Amniotic epithelial cell (primary cell): ENCODE data around the gene ESRP2.
A peak's percentile ranks its signal among the peaks of the same experiment; 100 is the strongest.

Experiments used
- DNase-seq: peaks from one replicate; pipeline ENCODE4 v3.0.0-alpha.2; 2010; ENCODE audit warnings: low read depth

Gene ESRP2

DNA sequence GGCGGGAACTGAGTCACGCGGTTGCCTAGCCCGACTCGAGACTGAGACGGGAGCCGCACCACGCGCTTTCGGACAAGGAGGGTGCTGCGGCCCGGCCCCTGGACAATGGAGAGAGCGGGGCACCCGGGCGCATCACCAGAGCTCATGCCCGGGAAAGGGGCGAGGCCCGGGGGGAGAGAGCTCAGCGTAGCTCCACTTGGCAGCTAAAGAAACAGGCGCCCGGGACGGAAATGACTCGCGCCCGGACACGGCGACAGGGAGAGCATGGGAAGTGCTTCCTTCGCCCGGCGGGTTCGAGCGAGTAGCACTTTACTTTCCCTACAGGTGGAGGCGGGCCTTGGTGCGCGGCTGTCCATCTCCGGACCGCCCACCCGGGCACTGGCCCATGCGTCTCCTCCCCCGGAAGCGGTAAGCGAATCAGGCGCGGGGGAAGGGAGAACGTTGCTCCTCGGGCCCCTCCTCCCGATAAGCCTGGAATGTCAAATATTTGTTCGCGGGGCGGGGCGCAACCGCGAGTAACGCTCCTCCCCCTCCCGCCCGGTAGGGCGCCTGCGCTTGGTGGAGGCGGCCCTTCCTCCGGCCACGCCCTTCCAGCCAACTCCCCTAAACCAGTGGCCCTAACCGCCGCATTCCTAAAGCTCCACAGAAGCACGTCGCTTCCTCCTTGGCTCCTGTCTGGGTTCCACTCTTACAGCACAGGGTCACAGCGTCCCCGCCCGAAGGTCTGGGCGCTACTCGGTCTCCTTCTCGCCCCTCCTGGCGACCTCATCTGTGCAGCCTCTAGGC lies 1.5 kb upstream of the ESRP2 start:
- peak; percentile 95 for DNase-seq

DNA sequence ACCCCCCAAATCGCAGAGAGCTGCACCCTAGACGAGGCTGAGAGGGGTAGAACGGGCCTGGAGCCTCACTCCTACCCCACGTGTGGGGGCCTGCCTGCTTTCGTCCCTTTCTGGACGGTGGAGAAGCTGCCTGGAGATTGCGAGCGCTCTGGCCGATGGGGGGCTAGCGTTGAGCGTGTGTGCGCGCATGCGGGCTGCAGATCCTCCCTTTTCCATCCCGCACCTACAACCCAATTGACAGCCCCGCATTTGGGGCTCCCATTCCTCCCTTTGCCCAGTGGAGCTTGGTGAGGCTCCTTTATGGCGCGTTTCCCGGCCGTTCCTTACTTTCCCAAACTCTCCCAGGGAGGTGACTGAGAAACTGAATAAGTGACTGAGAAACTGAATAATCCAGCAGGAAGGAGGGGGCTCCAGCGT lies 907 bp upstream of the ESRP2 start:
- no peak for DNase-seq

DNA sequence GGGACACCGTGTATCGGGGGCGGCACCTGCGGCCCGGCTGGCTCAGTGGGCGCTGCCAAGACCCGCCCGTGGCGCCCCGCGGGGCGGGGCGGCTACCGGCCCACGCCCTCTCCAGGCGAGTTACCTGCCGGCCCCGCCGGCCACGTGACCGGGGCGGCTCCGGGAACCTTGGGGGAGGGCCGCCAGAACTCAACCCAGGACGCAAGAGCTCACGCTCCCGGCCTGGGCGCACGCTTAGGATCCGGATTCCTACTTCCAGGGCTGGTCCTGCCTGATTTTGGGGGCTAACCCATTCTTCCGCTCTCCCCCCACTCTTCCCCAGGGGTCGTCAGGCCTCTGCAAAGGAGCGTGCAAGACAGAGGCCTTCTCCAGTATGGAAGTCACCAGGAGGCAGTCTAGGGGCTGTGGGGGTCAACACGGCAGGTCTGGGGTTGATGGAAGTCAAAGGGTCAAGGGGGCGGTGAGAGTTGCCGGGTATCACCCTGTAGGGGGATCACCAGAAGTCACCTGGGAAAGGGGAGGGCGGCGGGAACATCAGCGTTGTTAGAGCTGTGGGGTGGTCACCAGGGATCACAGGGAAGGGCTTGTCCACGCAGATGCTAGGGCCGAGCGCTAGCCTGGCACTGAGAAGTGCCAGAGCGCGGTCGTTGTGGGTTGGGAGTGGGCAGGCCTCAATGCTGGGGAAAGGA lies 354 bp upstream of the ESRP2 start:
- DNase-seq, result no peak

DNA sequence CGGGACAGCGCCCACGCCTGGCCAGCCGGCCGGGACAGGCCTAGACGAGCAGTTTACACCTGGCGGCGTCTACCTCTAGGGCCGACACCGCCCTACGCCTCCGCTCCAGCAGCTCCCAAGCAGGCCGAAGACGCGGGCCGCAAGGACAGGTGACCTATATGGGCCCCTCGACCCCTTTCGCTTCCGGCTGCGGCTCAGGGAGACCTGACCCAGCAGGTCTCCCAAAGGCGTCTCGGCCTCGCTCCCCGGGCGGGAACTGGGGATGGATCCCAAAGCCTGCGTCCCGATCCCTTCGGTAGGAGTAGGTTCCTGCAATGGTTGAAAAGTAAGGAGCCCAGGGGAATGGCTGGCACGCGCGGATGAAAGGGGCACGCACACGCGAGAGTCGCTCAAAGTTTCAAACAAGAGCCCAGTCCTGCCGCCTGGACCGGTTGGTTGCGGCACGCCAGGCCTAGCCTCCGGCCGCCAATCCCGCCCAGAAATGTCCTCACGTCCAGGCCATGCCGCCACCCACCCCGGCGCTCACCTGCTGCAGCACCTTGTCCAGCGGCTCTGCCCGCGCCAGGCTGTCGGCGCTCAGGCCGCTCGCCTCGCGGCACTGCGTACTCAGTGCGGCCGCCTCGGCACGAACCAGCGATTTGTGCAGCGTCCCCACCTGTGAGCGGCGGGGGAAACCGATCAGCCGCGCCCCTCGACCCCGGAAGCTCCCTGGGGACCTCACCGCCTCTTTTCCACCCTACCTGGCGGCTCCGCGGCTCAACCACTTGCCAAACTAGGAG lies 630 bp downstream of the ESRP2 start:
- no peak for DNase-seq

DNA sequence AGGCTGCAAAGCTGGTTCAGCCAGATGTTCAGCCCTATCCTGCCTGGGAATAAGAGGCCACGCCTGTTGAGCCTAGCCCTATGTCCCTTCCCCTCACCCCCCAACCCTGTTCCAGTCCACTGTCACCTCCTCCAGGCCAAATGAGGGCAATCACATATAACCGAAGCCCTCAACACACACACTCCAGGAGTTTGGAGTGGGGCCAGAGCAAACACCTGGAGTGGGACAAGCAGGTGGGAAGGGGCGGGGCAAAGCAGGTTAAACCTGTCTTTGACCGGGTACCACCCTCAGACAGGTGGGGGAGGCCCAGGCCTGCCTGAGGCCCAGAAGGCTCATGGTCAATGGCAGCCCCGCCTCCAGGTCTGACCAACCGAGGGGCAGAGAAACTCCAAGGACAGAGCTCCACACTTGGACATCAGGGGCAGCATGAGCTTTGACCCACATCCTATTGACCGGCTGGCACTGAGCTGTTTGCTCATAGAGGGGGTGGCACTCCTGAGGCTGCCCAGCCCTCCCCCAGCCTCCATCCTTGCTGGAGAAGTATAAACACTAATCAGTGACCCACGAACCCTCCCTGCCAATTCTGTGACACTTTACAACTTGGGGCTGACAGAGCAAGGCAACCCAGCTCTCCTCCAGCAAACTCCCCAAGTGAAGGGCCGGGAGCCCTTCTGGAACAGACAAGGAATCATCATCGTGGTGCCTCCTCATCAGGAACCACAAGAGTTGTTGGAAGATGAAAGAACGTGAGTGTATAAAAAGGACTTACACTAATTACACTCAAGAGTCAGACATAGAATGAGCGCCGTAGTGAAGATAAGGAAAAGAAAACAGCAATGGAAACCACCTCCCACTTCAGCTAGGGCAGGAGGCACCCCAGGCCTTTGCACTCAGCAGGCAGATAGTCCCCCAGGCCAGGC lies 1.5 kb downstream of the ESRP2 start:
- DNase-seq, result no peak

DNA sequence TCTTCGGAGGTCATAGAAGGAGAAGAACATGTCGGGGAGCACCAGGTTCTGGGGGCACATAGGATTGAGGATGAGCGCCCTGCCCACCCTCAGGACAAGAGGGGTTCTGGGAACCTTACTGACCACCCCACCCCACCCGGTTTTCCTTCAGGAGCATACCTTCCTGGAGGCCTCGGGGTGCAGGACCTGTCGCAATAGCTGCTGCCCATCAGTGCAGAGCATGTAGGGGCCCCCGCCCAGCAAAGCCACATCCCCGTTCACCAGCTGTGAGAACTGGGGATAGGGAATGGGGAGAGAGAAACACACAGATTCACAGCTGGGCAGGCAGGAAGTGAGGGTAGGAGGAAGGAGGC lies 2.1 kb downstream of the ESRP2 start:
- DNase-seq, result no peak

DNA sequence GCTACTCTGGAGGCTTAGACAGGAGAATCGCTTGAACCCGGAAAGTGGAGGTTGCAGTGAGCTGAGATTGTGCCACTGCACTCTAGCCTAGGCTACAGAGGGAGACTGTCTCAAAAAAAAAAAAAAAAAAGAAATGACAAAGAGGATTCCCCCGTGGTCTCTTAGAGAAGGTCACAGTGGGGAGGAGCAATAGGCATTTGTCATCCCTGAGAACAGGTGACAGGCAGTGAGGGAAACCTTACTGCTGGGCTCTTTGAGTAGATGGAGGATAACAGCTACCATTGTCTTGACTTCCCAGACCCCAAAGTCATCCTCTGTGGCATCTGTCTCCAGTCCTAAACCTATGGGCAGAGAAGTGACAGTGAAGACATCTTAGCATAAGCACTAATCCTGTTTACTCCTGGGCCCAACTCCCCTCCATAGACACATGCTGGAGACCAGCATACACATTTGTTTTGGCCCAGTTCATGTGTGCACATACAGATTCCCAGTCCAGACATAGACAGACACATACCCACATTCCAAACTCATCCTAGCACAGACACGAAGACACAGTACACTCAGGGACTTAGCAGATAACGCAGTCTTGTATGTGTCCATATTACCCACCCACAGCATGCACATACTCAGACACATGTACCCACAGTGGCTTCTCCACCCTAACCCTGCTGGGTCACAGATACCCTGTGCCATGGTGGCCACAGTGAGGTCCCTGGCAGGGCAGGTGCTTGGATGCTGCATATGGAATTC lies 2.7 kb downstream of the ESRP2 start:
- no peak for DNase-seq

DNA sequence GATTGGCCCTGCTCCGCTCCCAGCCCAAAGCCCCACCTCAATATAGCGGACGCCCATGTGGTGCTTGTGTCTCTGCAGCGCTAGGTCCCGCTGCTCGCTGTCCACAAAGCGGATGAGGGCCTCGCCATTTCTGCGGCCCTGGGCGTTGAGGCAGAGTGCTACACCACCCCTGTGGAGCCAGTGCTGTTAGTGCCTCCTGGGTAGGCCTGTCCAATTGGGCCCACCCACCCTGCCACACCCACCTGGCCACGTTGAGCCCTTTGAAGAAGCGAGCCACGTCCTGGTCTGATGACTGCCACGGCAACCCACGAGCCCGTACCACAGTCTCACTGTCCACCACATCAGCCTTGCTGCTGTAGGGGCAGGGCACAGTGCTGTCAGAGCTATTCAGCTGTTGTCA lies 3.6 kb downstream of the ESRP2 start:
- no peak for DNase-seq

DNA sequence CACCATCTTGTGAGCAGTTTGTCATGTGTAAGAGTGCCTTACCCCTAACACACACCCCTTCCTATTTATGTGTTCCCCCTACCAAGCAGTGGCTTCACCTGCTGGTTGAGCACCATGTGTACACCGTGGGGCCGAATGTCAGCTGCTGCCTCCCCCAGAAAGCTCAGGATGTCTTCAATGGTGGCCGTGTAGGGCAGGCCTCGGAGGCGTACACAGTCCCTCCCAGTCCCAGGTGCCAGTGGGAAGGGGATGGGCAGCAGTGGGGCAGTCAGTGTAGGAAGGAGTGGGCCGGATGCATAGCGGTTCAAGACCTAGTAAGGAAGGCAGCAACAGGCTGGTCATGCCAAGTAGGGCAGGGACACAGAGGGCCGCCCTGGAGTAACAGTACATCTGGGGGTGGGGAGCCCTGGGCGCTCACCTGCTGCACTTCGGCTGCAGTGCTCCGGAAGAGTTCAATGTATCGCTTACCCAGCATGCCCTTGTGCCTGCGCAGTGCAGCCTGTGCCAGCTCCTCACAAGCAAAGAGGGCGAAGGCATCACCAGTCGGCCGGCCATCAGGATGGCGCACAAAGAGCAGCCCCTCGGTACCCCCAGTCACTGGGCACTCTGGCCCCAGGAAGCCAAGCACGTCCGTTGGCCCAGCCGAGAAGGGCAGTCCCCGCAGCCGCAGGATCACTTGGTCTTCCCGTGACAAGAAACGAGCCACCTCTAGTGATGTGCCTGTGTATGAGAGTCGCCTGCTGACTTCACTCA lies 4.4 kb downstream of the ESRP2 start:
- no peak for DNase-seq

DNA sequence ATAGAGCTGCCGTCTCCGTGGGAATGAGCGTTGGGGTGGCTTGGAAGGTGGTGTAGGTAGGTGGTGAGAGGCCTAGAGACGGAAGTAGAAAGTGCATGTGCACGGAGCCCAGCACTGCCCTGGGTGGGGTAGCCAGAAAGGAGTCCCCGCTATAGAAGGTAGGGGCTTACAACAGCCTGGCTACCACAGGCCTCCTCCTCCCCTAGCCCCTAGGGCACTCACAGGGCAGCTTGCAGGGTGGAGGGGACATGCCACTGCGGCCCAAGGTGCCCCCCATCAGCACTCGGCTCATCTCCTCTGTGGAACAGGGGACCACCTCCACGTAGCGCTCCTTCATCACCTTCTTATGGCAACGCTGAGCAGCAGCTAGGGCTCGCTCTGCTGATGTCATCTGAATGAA lies 5.0 kb downstream of the ESRP2 start:
- no peak for DNase-seq

DNA sequence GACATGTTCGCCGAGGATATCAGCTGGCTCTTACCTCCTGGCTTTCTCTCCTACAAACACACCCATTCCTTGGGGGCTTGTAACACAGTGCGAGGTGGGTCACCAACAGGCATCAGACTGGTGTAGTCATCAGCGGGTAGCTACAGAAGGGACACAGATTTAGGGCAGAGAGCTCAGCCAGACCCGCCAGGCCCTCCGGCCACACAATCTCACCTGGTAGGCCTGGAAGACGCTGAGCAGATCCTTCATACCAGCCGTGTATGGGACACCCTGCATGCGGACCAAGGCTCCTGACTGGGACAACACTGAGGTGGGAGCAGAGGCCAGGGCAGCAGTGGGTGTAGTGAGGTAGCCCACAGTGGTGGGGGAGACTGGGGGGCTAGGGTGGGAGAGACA lies 5.8 kb downstream of the ESRP2 start:
- no peak for DNase-seq

DNA sequence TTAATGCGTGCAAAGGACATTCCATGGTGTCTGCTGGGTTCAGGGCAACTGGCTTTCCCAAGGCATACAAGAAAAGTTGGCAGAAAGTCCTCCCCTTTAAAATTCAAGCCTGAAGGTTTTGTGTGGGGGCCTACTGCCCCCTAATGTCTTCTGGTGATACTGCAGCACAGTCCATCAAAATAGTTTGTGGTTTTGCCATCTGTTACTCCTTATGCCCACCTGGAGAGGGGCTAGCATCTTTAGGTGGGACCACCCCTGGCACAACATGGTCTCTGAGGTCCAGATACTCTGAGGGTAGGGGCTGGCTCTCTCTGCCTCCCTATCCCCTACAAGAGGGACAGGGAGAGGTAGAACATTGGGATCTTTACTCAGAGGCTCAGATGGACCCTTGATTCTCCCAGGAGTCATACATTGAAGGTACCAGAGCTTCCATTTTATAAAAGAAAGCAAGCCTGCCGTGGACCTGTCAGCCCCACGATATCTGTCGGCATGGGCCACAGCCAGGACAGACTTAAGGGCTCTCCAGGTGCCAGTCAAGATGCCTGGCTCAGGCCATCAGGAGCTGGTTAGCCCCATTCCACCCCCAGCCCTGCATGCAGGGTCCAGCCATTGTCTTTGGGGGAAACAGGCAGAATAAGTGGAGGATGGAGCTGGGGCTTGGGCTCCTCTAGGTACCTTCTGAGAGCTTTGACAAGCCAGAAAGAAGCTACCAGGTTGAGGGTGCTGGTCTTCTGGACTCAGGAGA lies 6.3 kb downstream of the ESRP2 start:
- peak; percentile 47 for DNase-seq

DNA sequence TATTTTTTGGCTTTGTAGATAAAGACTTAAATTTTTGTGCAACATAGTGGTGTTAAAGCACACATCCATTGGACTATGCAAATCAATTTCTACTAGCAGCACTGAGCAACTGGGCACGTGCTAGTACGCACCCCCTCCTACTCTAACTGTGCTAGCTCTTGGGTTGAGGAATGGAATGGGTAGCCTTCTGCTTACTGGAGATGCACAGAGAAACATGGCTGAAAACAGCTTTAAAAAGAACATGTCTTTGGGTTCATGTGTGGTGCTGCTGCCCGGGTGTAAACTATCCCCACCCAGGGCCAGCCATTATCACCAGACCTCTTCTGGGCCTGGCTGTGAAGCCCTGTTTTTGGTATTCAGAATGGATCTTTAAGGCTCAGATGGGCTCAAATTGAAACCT lies 7.3 kb downstream of the ESRP2 start:
- DNase-seq, result no peak

DNA sequence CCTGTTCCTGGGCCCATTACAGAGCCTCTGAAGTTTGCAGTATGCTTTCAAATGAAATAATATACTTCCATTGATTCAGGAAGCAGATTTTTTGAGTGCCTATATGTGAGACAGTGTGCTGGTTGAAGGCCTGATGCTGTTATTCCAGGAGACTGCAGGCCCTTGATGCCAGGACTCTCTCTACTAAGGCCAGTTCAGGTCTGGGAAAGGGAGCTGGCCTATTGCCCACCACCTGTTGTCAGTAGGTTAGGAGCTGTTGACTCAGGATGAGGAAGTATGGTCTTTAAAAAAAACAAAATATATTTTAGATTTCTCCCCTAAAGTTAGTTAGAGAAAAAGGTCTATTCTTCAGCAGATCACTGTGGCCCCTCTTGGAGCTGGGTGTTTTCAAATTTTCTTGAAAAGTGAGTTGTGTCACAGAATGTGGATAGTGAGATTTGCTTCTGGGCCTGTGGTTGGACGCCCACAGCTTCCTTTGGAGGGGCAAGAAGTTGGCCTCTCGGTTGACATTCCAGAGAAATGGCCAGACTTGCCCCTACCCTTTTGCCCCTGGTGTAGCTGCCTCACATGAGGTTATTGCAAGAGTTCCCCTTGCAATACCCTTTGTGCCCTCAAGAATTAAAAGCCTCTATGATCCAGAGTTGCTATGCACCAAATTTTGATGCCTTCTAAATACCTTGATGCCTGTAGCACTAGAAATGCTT lies 7.9 kb downstream of the ESRP2 start:
- no peak for DNase-seq

DNA sequence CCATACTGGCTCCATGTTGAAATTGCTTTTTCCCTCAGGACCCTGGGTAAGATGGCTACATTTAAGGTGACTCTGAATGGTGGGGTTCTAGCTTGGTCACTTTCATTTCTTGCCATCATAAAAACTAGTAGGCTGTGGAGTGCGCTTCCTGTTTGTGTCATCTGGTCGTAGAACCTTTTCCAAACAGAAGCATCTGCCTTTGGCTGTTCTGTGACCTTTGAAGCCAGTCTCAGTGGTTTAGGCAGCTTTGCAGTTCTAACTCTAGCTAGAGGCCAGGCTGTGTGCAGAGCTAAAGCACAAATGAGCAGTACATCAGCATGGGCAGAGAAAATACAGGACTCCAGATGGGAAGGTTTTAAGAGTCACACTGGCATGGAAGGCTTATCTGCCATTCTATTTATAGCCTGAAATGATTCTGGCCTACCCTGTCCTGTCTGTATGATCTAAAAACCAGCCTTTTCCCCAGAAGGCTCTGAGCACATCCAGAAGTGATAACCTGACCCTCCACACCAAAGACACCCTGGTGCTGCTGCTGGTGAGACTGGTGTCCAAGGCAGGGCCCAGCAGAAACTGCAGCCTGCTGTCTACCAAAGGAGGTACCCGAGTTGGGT lies 8.6 kb downstream of the ESRP2 start:
- no peak for DNase-seq

DNA sequence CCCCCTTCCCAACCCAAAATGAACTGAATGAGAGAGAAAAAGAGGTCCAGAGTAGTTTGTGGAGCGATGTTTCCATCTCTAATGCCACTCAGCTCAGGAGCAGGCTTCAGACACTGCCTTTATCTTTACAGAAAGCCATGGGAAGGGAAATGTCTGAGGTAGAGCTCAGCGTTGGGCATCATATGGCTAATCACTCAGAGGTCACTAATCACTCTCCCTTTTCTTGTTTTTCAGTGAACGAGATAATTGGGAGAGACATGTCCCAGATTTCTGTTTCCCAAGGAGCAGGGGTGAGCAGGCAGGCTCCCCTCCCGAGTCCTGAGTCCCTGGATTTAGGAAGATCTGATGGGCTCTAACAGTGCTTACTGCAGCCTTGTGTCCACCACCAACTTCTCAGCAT lies 9.8 kb downstream of the ESRP2 start:
- no peak for DNase-seq

DNA sequence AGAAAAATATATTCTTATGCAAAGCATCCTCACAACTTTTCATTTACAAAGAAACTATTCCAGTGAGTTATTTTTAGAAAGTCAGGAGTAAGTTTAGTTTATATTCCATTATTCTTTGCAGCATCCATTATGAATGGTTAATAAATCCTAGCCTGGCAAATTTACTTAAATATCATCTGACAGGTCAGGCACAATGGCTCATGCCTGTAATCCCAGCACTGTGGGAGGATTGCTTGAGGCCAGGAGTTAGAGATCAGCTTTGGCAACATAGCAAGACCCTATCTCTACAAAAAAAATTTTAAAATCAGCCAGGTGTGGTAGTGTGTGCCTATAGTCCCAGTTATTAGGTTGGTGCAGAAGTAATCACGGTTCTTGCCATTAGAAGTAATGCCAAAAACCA lies 12.9 kb downstream of the ESRP2 start:
- DNase-seq, result no peak

DNA sequence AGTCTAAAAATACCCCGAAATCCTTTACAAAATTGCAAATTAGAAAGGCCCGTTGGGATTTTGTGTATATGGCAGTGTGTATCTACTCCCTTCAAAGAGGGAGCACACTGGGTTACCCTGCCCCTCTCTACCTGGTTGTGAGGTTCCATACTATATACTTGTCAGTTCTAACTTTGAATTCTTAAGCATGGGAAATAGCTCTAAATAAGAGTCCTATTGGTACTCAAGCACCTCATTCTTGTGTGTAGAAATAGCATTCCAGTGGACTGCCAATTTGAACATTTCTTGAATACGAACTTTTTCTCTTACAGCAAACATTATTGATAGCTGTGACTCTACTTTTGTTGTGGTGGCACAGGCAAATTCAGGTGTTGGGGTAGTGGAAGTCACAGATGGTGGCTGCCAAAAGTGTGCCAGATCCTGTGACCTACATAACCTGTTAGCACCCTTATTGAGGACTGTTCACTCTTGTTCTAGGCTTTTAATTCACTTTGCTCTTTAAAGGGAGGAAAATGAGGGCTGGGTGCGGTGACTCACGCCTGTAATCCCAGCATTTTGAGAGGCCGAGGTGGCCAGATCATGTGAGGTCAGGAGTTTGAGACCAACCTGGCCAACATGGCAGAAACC lies 16.1 kb downstream of the ESRP2 start:
- no peak for DNase-seq
